HEK293 (cell line): ENCODE data around the gene H3-3A.

ENCODE experiments used
- CTCF ChIA-PET: fragments of 350-600 bp; formaldehyde crosslinking; extraction: SDS; loops from one replicate; lab custom pipeline; 2021; ENCODE audit warnings: antibody characterized with exemption; lab: Yijun Ruan, JAX
- POLR2A ChIA-PET: fragments of 300-600 bp; formaldehyde crosslinking; extraction: SDS; loops from one replicate; lab custom pipeline; 2020; ENCODE audit warnings: antibody characterized with exemption, inconsistent platforms; lab: Yijun Ruan, JAX
- H3K27ac ChIP-seq: fragments of 200-500 bp; sonication (Bioruptor generic); 2 replicates; pipeline ENCODE4 v1.5.1; 2014; ENCODE audit warnings: low read depth, low read length, control low read depth, inconsistent platforms; ENCODE audit errors: extremely low read depth
- H3K36me3 ChIP-seq, 2 experiments: fragments of 200-500 bp in 1 of 2; sonication (Bioruptor generic) in 1 of 2; 1 replicate in 1 of 2; 2 replicates in 1 of 2; pipeline ENCODE4 v1.5.1; 2014 to 2017; ENCODE audit warnings: inconsistent platforms in 2 of 2, low read length in 2 of 2; ENCODE audit not compliant: control insufficient read depth in 2 of 2, insufficient read depth in 1 of 2
- H3K4me1 ChIP-seq: fragments of 200-500 bp; sonication (Bioruptor generic); 2 replicates; pipeline ENCODE4 v1.5.1; 2014; ENCODE audit warnings: mild to moderate bottlenecking, low read length, inconsistent platforms; ENCODE audit not compliant: control insufficient read depth, insufficient read depth
- H3K4me3 ChIP-seq: 2 replicates; pipeline ENCODE4 v1.5.1; 2011; ENCODE audit warnings: low read depth, mild to moderate bottlenecking, control low read depth, low read length, moderate library complexity
- H3K9me3 ChIP-seq: fragments of 200-500 bp; sonication (Bioruptor generic); 2 replicates; pipeline ENCODE4 v1.5.1; 2014; ENCODE audit warnings: low read depth, low read length, inconsistent platforms; ENCODE audit not compliant: control insufficient read depth, insufficient read depth
- EGR2 ChIP-seq: fragments of 450-650 bp; formaldehyde crosslinking; IDR thresholded peaks from 2 replicates; pipeline ENCODE4 v1.5.1; 2016; ENCODE audit warnings: low read depth, missing biosample characterization, missing genetic modification characterization
- FEZF1 ChIP-seq: fragments of 450-650 bp; formaldehyde crosslinking; IDR thresholded peaks from 2 replicates; pipeline ENCODE4 v1.5.1; 2016; ENCODE audit warnings: missing biosample characterization, missing genetic modification characterization
- GLIS1 ChIP-seq: fragments of 450-650 bp; formaldehyde crosslinking; IDR thresholded peaks from 2 replicates; pipeline ENCODE4 v1.5.1; 2016; ENCODE audit warnings: missing biosample characterization, missing genetic modification characterization
- GLIS2 ChIP-seq: fragments of 450-650 bp; formaldehyde crosslinking; IDR thresholded peaks from 2 replicates; pipeline ENCODE4 v1.5.1; 2016; ENCODE audit warnings: missing biosample characterization, missing genetic modification characterization
- HOXC10 ChIP-seq: sonication (generic); formaldehyde crosslinking; IDR thresholded peaks from 2 replicates; pipeline ENCODE4 v1.8.1; 2023; ENCODE audit warnings: mild to moderate bottlenecking, missing genetic modification reagents
- IKZF3 ChIP-seq: fragments of 450-650 bp; IDR thresholded peaks from 2 replicates; pipeline ENCODE4 v1.5.0; 2018; ENCODE audit warnings: missing biosample characterization, mild to moderate bottlenecking, missing genetic modification characterization, moderate library complexity
- KLF10 ChIP-seq: fragments of 450-650 bp; IDR thresholded peaks from 2 replicates; pipeline ENCODE4 v1.5.1; 2018; ENCODE audit warnings: missing biosample characterization, mild to moderate bottlenecking, missing genetic modification characterization
- MYNN ChIP-seq: fragments of 450-650 bp; formaldehyde crosslinking; IDR thresholded peaks from 2 replicates; pipeline ENCODE4 v1.5.1; 2016; ENCODE audit warnings: missing biosample characterization, missing genetic modification characterization, borderline replicate concordance
- PRDM10 ChIP-seq: fragments of 450-650 bp; formaldehyde crosslinking; IDR thresholded peaks from 2 replicates; pipeline ENCODE4 v1.5.1; 2016; ENCODE audit warnings: missing biosample characterization, missing genetic modification characterization
- SP2 ChIP-seq: fragments of 450-650 bp; formaldehyde crosslinking; IDR thresholded peaks from 2 replicates; pipeline ENCODE4 v1.5.1; 2016; ENCODE audit warnings: missing biosample characterization, missing genetic modification characterization
- YY1 ChIP-seq: fragments of 450-650 bp; formaldehyde crosslinking; IDR thresholded peaks from 2 replicates; pipeline ENCODE4 v1.5.1; 2018; ENCODE audit warnings: missing biosample characterization, missing genetic modification characterization
- ZBTB17 ChIP-seq: fragments of 450-650 bp; formaldehyde crosslinking; IDR thresholded peaks from 2 replicates; pipeline ENCODE4 v1.5.1; 2016; ENCODE audit warnings: missing biosample characterization, missing genetic modification characterization
- ZEB2 ChIP-seq: fragments of 450-650 bp; formaldehyde crosslinking; IDR thresholded peaks from 2 replicates; pipeline ENCODE4 v1.5.1; 2016; ENCODE audit warnings: missing biosample characterization, missing genetic modification characterization
- ZNF10 ChIP-seq: fragments of 450-650 bp; formaldehyde crosslinking; IDR thresholded peaks from 2 replicates; pipeline ENCODE4 v1.5.1; 2017; ENCODE audit warnings: missing biosample characterization, missing genetic modification characterization
- ZNF114 ChIP-seq: fragments of 450-650 bp; formaldehyde crosslinking; IDR thresholded peaks from 2 replicates; pipeline ENCODE4 v1.5.0; 2017; ENCODE audit warnings: missing biosample characterization, missing genetic modification characterization
- ZNF133 ChIP-seq: fragments of 450-650 bp; formaldehyde crosslinking; IDR thresholded peaks from 2 replicates; pipeline ENCODE4 v1.5.1; 2016; ENCODE audit warnings: missing biosample characterization, missing genetic modification characterization
- ZNF146 ChIP-seq: fragments of 450-650 bp; formaldehyde crosslinking; IDR thresholded peaks from 2 replicates; pipeline ENCODE4 v1.5.1; 2016; ENCODE audit warnings: missing biosample characterization, missing genetic modification characterization
- ZNF24 ChIP-seq: fragments of 450-650 bp; formaldehyde crosslinking; IDR thresholded peaks from 2 replicates; pipeline ENCODE4 v1.5.1; 2016; ENCODE audit warnings: missing biosample characterization, missing genetic modification characterization
- ZNF280D ChIP-seq: fragments of 450-650 bp; formaldehyde crosslinking; IDR thresholded peaks from 2 replicates; pipeline ENCODE4 v1.5.1; 2016; ENCODE audit warnings: missing biosample characterization, missing genetic modification characterization
- ZNF324 ChIP-seq: fragments of 450-650 bp; formaldehyde crosslinking; IDR thresholded peaks from 2 replicates; pipeline ENCODE4 v1.5.1; 2016; ENCODE audit warnings: missing biosample characterization, missing genetic modification characterization
- ZNF529 ChIP-seq: fragments of 450-650 bp; formaldehyde crosslinking; IDR thresholded peaks from 2 replicates; pipeline ENCODE4 v1.5.1; 2017; ENCODE audit warnings: missing genetic modification characterization, missing biosample characterization; ENCODE audit not compliant: insufficient replicate concordance
- ZSCAN23 ChIP-seq: fragments of 450-650 bp; formaldehyde crosslinking; IDR thresholded peaks from 2 replicates; pipeline ENCODE4 v1.5.1; 2016; ENCODE audit warnings: missing biosample characterization, missing genetic modification characterization
- ZSCAN4 ChIP-seq: fragments of 450-650 bp; formaldehyde crosslinking; IDR thresholded peaks from 2 replicates; pipeline ENCODE4 v1.5.1; 2017; ENCODE audit warnings: missing biosample characterization, missing genetic modification characterization

The H3-3A gene

GRCh38 chr1:226061068-226061840 is 1.3 kb upstream of the H3-3A start:
- Histone ChIP-seq H3K36me3 (peaks cover 15 to 23% of the 10 kb centered on the region in 2 experiments), H3K4me3 (peak overlapping the region; percentile 89), H3K27ac (peak overlapping the region; percentile 97), H3K9me3 (no peaks in the 10 kb centered on the region), H3K4me1 (peaks cover 14% of the 10 kb centered on the region; the same call in 1 of the 2 replicates)
- POLR2A ChIA-PET: interaction anchor here (0.5 to 4.4 kb wide), 23 partner anchors 9 to 636 kb away, joined by 3 to 160 read pairs (median 11); partner anchors contain the start of genes LIN9, PARP1, PYCR2 and SDE2
- TF ChIP-seq ZNF114 (tag by site-specific recombination): no peak
- TF ChIP-seq KLF10 (tag by site-specific recombination): no peak
- peak; percentile 77; the same call in 1 of the 2 replicates for TF ChIP-seq ZNF324 (tag by site-specific recombination)
- peak; percentile 2 for TF ChIP-seq ZNF529
- no peak for TF ChIP-seq FEZF1 (tag by site-specific recombination)
- peak; percentile 49 for TF ChIP-seq GLIS2 (tag by site-specific recombination)
- TF ChIP-seq ZNF133 (tag by site-specific recombination): no peak
- TF ChIP-seq ZNF24: 0 out of 2 replicates have a peak, but pooled peaks have one; percentile 80
- TF ChIP-seq SP2 (tag by site-specific recombination): no peak
- TF ChIP-seq ZSCAN4 (tag by site-specific recombination): 0 out of 2 replicates have a peak, but pooled peaks have one; percentile 9
- TF ChIP-seq ZBTB17: peak; percentile 90; the same call in 1 of the 2 replicates
- TF ChIP-seq ZNF10: no peak
- 0 out of 2 replicates have a peak, but pooled peaks have one; percentile 18 for TF ChIP-seq MYNN (tag by site-specific recombination)
- peak; percentile 45; the same call in 1 of the 2 replicates for TF ChIP-seq IKZF3 (tag by site-specific recombination)
- TF ChIP-seq HOXC10 (CRISPR knock-in tag): no peak
- no peak for TF ChIP-seq ZNF146 (tag by site-specific recombination)
- 0 out of 2 replicates have a peak, but pooled peaks have one; percentile 86 for TF ChIP-seq ZEB2 (tag by site-specific recombination)
- TF ChIP-seq ZSCAN23: 0 out of 2 replicates have a peak, but pooled peaks have one; percentile 18
- TF ChIP-seq EGR2 (tag by site-specific recombination): no peak
- 0 out of 2 replicates have a peak, but pooled peaks have one; percentile 4 for TF ChIP-seq GLIS1 (tag by site-specific recombination)
- TF ChIP-seq YY1 (tag by site-specific recombination): no peak
- peak; percentile 68 for TF ChIP-seq PRDM10 (tag by site-specific recombination)
- TF ChIP-seq ZNF280D: no peak
- CTCF ChIA-PET: interaction anchor here (0.5 to 2.9 kb wide), 6 partner anchors 10 to 76 kb away, joined by 3 to 10 read pairs (median 5); partner anchors contain the start of gene SDE2
